Measurements from ENCODE around the gene MACROD2. TPM values are rescaled to one million over a fixed set of nuclear protein-coding genes. Genes with fewer than 3 reads are reported as not detected.
A peak's percentile ranks its signal among the peaks of the same experiment; 100 is the strongest.

The MACROD2 gene
- total RNA-seq, 1 donor from 2014 or later = 6.7 TPM

DNA sequence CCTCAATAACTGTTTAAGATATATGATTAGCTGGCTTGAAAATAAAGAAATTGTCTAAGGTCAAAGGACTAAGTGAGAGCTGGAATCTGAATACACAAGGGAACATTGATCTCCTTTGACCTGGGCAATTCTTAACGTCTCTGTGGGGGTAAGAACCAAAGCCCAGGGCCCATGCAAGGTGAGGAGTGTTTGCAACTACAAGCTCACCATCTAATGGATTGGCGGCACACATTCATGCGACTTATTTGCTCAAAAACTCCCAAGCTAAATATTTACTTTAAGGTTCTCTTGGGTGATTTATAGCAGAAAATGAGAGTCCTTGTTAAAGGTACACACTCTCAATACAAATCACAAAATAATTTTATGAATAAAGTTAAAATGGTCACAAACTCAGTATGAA, 734.1 kb downstream of the MACROD2 start:
- Mint-ChIP-seq H3K9me3 (peaks cover 6% of the 10 kb centered on the region), H3K27me3 (no peaks in the 10 kb centered on the region), H3K4me1 (ENCODE audit: unreplicated experiment) (peaks cover 17% of the 10 kb centered on the region), H3K27ac (no peak overlapping the region), H3K4me3 (no peak overlapping the region), H3K36me3 (no peaks in the 10 kb centered on the region)
- TF ChIP-seq, protein P1, sequence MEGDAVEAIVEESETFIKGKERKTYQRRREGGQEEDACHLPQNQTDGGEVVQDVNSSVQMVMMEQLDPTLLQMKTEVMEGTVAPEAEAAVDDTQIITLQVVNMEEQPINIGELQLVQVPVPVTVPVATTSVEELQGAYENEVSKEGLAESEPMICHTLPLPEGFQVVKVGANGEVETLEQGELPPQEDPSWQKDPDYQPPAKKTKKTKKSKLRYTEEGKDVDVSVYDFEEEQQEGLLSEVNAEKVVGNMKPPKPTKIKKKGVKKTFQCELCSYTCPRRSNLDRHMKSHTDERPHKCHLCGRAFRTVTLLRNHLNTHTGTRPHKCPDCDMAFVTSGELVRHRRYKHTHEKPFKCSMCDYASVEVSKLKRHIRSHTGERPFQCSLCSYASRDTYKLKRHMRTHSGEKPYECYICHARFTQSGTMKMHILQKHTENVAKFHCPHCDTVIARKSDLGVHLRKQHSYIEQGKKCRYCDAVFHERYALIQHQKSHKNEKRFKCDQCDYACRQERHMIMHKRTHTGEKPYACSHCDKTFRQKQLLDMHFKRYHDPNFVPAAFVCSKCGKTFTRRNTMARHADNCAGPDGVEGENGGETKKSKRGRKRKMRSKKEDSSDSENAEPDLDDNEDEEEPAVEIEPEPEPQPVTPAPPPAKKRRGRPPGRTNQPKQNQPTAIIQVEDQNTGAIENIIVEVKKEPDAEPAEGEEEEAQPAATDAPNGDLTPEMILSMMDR (conservative IDR thresholded peaks at IDR 0.05) = no peak
- DNase-seq (ENCODE audit: extremely low spot score, unreplicated experiment) = no peak

DNA sequence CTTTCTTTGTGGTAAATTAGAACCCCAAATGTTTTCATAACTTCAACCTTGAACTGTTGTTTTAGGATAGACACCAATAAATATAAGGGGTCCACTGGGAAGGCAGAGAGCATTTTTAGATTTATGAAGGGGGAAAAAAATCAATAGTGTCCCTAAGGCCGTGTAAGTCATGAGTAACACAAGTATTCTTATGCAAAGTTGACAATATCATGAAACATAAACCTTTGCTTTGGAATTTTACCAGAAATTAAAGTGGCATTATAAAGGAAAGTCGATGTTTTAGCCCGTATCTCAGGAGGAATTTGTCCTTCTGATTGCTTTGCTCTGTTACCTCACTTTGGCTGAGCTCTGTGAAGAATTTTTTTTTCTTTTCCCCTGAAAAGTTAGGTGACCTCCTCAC, 737.0 kb downstream of the MACROD2 start:
- TF ChIP-seq, protein P1 (conservative IDR thresholded peaks at IDR 0.05) = no peak
- H3K4me1 Mint-ChIP-seq (ENCODE audit: unreplicated experiment) = peaks cover 10% of the 10 kb centered on the region
- H3K27ac Mint-ChIP-seq = no peak overlapping the region
- H3K36me3 Mint-ChIP-seq = no peaks in the 10 kb centered on the region
- H3K27me3 Mint-ChIP-seq = no peaks in the 10 kb centered on the region
- no peak overlapping the region for H3K4me3 Mint-ChIP-seq
- no peak for DNase-seq (ENCODE audit: extremely low spot score, unreplicated experiment)
- H3K9me3 Mint-ChIP-seq = peaks cover 4% of the 10 kb centered on the region

DNA sequence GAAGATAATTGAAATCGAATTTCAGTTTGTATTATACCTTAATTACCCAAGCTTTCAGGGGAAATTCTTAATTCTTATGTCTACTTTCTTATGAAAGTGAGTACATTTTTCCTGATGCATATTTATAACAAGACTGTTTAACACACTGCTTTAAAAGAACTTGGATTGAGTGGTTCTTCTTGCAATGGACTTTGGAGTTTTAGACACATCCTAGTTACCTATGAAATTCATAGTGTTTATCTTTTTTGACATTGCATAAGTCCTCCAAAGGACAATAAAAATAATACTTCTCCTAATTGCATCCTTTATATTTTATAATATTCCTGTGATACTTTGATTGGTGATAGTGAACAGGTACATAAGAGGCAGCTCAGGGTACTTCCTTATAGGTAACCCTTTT, 737.7 kb downstream of the MACROD2 start:
- H3K27me3 Mint-ChIP-seq = no peaks in the 10 kb centered on the region
- no peak for DNase-seq (ENCODE audit: extremely low spot score, unreplicated experiment)
- H3K27ac Mint-ChIP-seq = no peak overlapping the region
- TF ChIP-seq, protein P1 (conservative IDR thresholded peaks at IDR 0.05) = no peak
- H3K4me3 Mint-ChIP-seq = no peak overlapping the region
- H3K4me1 Mint-ChIP-seq (ENCODE audit: unreplicated experiment) = peaks cover 10% of the 10 kb centered on the region
- peaks cover 3% of the 10 kb centered on the region for H3K36me3 Mint-ChIP-seq
- H3K9me3 Mint-ChIP-seq = peaks cover 4% of the 10 kb centered on the region

DNA sequence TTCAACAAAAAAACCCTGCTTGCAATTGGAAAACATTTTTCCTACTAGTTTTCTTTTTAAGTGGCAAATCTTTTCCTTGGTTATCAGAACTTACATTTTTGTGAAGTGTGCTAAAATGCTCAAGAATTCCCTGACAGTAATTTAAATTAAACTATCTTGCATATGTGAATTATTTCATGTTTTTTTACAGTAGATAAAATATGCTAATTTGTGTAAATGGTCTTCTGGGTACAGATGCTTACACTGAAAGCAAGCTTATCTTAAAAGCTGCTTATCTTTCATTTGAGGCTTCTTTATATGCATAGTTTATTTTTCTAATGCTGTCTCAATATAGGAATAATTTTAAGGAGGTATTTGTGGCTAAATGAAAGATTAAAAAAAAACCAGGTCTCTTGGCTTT, 745.1 kb downstream of the MACROD2 start:
- DNase-seq (ENCODE audit: extremely low spot score, unreplicated experiment) = no peak
- Mint-ChIP-seq H3K4me3 (no peak overlapping the region), H3K4me1 (ENCODE audit: unreplicated experiment) (peaks cover 2% of the 10 kb centered on the region), H3K36me3 (peaks cover 3% of the 10 kb centered on the region), H3K27ac (no peak overlapping the region), H3K9me3 (peaks cover 7% of the 10 kb centered on the region), H3K27me3 (no peaks in the 10 kb centered on the region)
- TF ChIP-seq, protein P1 (conservative IDR thresholded peaks at IDR 0.05) = no peak

DNA sequence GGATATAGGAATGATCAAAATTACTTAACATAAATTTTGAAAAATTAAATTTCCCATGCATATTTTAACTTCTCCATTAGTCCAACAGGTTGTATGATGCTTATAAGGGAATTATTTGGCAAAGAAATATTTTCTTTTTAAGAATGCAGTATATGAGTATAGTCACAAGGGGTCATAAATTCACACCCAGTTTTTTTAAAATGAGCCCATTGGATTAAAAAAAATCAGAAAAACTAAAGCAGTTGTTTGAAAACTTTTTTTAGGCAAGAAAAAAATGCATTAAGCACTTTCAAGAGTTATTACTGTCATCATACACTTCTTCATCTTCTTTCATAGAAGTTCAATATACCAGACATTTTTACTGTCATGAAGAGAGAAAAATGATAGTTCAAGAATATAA, 746.3 kb downstream of the MACROD2 start:
- TF ChIP-seq, protein P1 (conservative IDR thresholded peaks at IDR 0.05) = peak; percentile 28
- no peak for DNase-seq (ENCODE audit: extremely low spot score, unreplicated experiment)
- Mint-ChIP-seq H3K9me3 (peaks cover 7% of the 10 kb centered on the region), H3K27me3 (no peaks in the 10 kb centered on the region), H3K27ac (no peak overlapping the region), H3K4me1 (ENCODE audit: unreplicated experiment) (peaks cover 14% of the 10 kb centered on the region), H3K36me3 (peaks cover 3% of the 10 kb centered on the region), H3K4me3 (no peak overlapping the region)

DNA sequence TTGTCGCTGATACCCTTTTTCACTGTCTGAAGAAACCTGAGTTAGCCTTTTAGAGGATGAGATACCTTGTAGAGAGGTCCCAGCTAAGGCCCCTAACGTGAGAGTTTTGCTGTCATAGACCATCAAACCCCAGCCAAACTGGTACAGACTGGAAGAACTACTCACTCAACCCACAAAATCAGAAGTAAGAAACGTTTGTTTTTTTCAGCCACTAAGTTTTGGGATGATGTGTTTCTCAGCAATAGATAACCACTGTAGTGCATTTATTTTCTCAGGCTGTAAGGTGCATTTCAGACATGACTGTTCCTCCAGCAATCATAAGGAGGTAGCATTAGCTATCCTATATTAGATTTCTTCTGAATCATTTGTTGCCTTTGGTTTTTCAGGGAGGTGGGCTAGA, 749.4 kb downstream of the MACROD2 start:
- Mint-ChIP-seq H3K27ac (no peak overlapping the region), H3K9me3 (peaks cover 12% of the 10 kb centered on the region), H3K36me3 (no peaks in the 10 kb centered on the region), H3K27me3 (no peaks in the 10 kb centered on the region), H3K4me1 (ENCODE audit: unreplicated experiment) (peaks cover 14% of the 10 kb centered on the region), H3K4me3 (no peak overlapping the region)
- DNase-seq (ENCODE audit: extremely low spot score, unreplicated experiment) = no peak
- TF ChIP-seq, protein P1 (conservative IDR thresholded peaks at IDR 0.05) = no peak
